Caco-2 (cell line): ENCODE results near the gene LACTB. TPM values are rescaled to one million over a fixed set of nuclear protein-coding genes. Genes with fewer than 3 reads are reported as not detected.

ENCODE experiments used
- BruUV-seq: library from RNA; stranded (reverse); fragments of 400-500 nt; replicated peaks from 2 replicates; lab custom pipeline; 2021; lab: Mats Ljungman, UMichigan
- CTCF ChIA-PET: fragments of 300-600 bp; sonication (Branson Sonifier 250); formaldehyde crosslinking; loops from one replicate; lab custom pipeline; 2022; ENCODE audit warnings: antibody characterized with exemption; lab: Charles Lee
- POLR2A ChIA-PET: fragments of 300-600 bp; sonication (Branson Sonifier 250); formaldehyde crosslinking; loops from one replicate; lab custom pipeline; 2022; ENCODE audit warnings: antibody characterized with exemption; lab: Charles Lee
- DNase-seq, 2 experiments: peaks; one replicate each; pipeline versions ENCODE4 v3.0.0 to v3.0.0-alpha.2; 2020 to 2022
- H3K27me3 ChIP-seq: replicated peaks from 2 replicates; pipeline ENCODE4 v1.6.0; 2011; ENCODE audit warnings: low read length; ENCODE audit not compliant: control insufficient read depth, insufficient read depth
- H3K36me3 ChIP-seq: 2 replicates; pipeline ENCODE4 v1.5.1; 2011; ENCODE audit warnings: low read length; ENCODE audit not compliant: control insufficient read depth, insufficient read depth
- H3K4me1 ChIP-seq: fragments of 250-450 bp; sonication (Bioruptor Pico); 2 replicates; pipeline ENCODE4 v1.5.1; 2020; ENCODE audit warnings: mild to moderate bottlenecking
- H3K4me3 ChIP-seq: 2 replicates; pipeline ENCODE4 v1.5.1; 2011; ENCODE audit warnings: low read depth, mild to moderate bottlenecking, control low read depth, low read length
- H3K9me3 ChIP-seq: fragments of 250-450 bp; sonication (Bioruptor Pico); 2 replicates; pipeline ENCODE4 v1.5.1; 2020; ENCODE audit warnings: mild to moderate bottlenecking, moderate library complexity
- H3K27ac Mint-ChIP-seq: one replicate; pipeline ENCODE4 v1.8.0; 2022; ENCODE audit warnings: mixed read lengths; ENCODE audit not compliant: unreplicated experiment
- H3K27me3 Mint-ChIP-seq: one replicate; pipeline ENCODE4 v1.8.0; 2022; ENCODE audit warnings: mixed read lengths; ENCODE audit not compliant: insufficient read depth, unreplicated experiment
- H3K36me3 Mint-ChIP-seq: one replicate; pipeline ENCODE4 v1.8.0; 2022; ENCODE audit warnings: mild to moderate bottlenecking, mixed read lengths; ENCODE audit not compliant: insufficient read depth, unreplicated experiment
- H3K4me1 Mint-ChIP-seq: one replicate; pipeline ENCODE4 v1.8.0; 2022; ENCODE audit warnings: low read depth, mixed read lengths; ENCODE audit not compliant: unreplicated experiment
- H3K4me3 Mint-ChIP-seq: one replicate; pipeline ENCODE4 v1.8.0; 2022; ENCODE audit warnings: mild to moderate bottlenecking, moderate library complexity, mixed read lengths; ENCODE audit not compliant: unreplicated experiment
- H3K9me3 Mint-ChIP-seq: one replicate; pipeline ENCODE4 v1.8.0; 2022; ENCODE audit warnings: mixed read lengths; ENCODE audit not compliant: unreplicated experiment
- CTCF ChIP-seq, 2 experiments: fragments of 200-600 bp in 1 of 2; IDR thresholded peaks; 1 replicate in 1 of 2; 2 replicates in 1 of 2; pipeline versions ENCODE4 v1.5.1 to v1.8.0; 2011 to 2022; ENCODE audit warnings: antibody characterized with exemption in 1 of 2, control low read depth in 1 of 2, inconsistent platforms in 1 of 2, low read depth in 1 of 2, low read length in 1 of 2, mild to moderate bottlenecking in 1 of 2, moderate library complexity in 1 of 2; ENCODE audit not compliant: insufficient read depth in 1 of 2, severe bottlenecking in 1 of 2, unreplicated experiment in 1 of 2
- intact Hi-C: fragments of 100-400 bp; cut with micrococcal nuclease; formaldehyde crosslinking; loops from one replicate; pipeline ENCODE4 v1.10.0; 2022; ENCODE audit not compliant: unreplicated experiment
- total RNA-seq: library from RNA; stranded (reverse); gene quantifications from 2 replicates; pipeline ENCODE4 v1.2.3, GENCODE V29; 2022

The LACTB gene
- total RNA-seq, 1 experiment from 2014 or later = 8.4 TPM

- TF ChIP-seq CTCF (IDR thresholded peaks at IDR 0.05; ENCODE audit: insufficient read depth in 1 of 2, low read depth in 1 of 2, low read length in 1 of 2, severe bottlenecking in 1 of 2, unreplicated experiment in 1 of 2) = no peak
- Histone ChIP-seq H3K4me3 (no peak overlapping the region), H3K4me1 (peaks cover 29% of the 10 kb centered on the region), H3K27me3 (no peaks in the 10 kb centered on the region), H3K36me3 (no peaks in the 10 kb centered on the region), H3K9me3 (no peaks in the 10 kb centered on the region)
- Mint-ChIP-seq H3K9me3 (no peaks in the 10 kb centered on the region), H3K4me1 (peaks cover 23% of the 10 kb centered on the region), H3K4me3 (no peak overlapping the region), H3K36me3 (peaks cover 5% of the 10 kb centered on the region), H3K27ac (no peak overlapping the region), H3K27me3 (no peaks in the 10 kb centered on the region)
- POLR2A ChIA-PET = no interaction called here
- no peak for DNase-seq
- intact Hi-C loops = loop anchor here (2.0 kb wide), 1 partner anchor 17 kb away; no protein-coding TSS in a partner anchor
- CTCF ChIA-PET = no interaction called here
- no TSS peak for BruUV-seq
Measured at GRCh38 chr15:63075984-63076713, 45.5 kb upstream of the LACTB start.

GRCh38 chr15:63076714-63077046 is 45.0 kb upstream of the LACTB start:
- DNase-seq = no peak
- no TSS peak for BruUV-seq
- Mint-ChIP-seq H3K9me3 (no peaks in the 10 kb centered on the region), H3K27me3 (no peaks in the 10 kb centered on the region), H3K36me3 (no peaks in the 10 kb centered on the region), H3K4me1 (peaks cover 26% of the 10 kb centered on the region), H3K27ac (no peak overlapping the region), H3K4me3 (no peak overlapping the region)
- POLR2A ChIA-PET = no interaction called here
- intact Hi-C loops = no loop called here
- CTCF ChIA-PET = no interaction called here
- no peaks in the 10 kb centered on the region for H3K9me3 ChIP-seq
- TF ChIP-seq CTCF (IDR thresholded peaks at IDR 0.05; ENCODE audit: insufficient read depth in 1 of 2, low read depth in 1 of 2, low read length in 1 of 2, severe bottlenecking in 1 of 2, unreplicated experiment in 1 of 2) = no peak
- no peaks in the 10 kb centered on the region for H3K27me3 ChIP-seq
- H3K4me1 ChIP-seq = peaks cover 35% of the 10 kb centered on the region
- H3K36me3 ChIP-seq = no peaks in the 10 kb centered on the region
- H3K4me3 ChIP-seq = no peak overlapping the region

GRCh38 chr15:63077952-63078351 is 43.7 kb upstream of the LACTB start:
- Mint-ChIP-seq H3K27me3 (no peaks in the 10 kb centered on the region), H3K4me1 (peaks cover 27% of the 10 kb centered on the region), H3K36me3 (no peaks in the 10 kb centered on the region), H3K9me3 (no peaks in the 10 kb centered on the region), H3K27ac (no peak overlapping the region), H3K4me3 (no peak overlapping the region)
- Histone ChIP-seq H3K27me3 (no peaks in the 10 kb centered on the region), H3K4me1 (peaks cover 43% of the 10 kb centered on the region), H3K4me3 (no peak overlapping the region), H3K36me3 (no peaks in the 10 kb centered on the region), H3K9me3 (no peaks in the 10 kb centered on the region)
- intact Hi-C loops = no loop called here
- ChIA-PET POLR2A (interaction anchor here (0.6 kb wide), 1 partner anchor 250 kb away, joined by 3 read pairs; no protein-coding TSS in a partner anchor), CTCF (no interaction called here)
- DNase-seq = no peak
- BruUV-seq = no TSS peak
- no peak for TF ChIP-seq CTCF (IDR thresholded peaks at IDR 0.05; ENCODE audit: insufficient read depth in 1 of 2, low read depth in 1 of 2, low read length in 1 of 2, severe bottlenecking in 1 of 2, unreplicated experiment in 1 of 2)
